Subcutaneous adipose tissue (tissue), 4 donors: ENCODE data around the gene KAZN. TPM values are rescaled to one million over a fixed set of nuclear protein-coding genes. Genes with fewer than 3 reads are reported as not detected.

ENCODE experiments used
- total RNA-seq, 4 donors: library from RNA; depleted of rRNA; stranded (reverse); fragments of >200 nt; gene quantifications; one replicate each; pipeline ENCODE4 v1.1.0, GENCODE V29; 2016
- TF ChIP-seq, protein P1 (sequence below): fragments of 450-650 bp; IDR thresholded peaks from one replicate; pipeline ENCODE4 v1.5.1; 2016; ENCODE audit warnings: low read depth, mild to moderate bottlenecking, control low read depth, antibody characterized with exemption, moderate library complexity

The KAZN gene
- total RNA-seq, 4 donors from 2014 or later = 7.5 to 22.2 (median 10.4) TPM

DNA sequence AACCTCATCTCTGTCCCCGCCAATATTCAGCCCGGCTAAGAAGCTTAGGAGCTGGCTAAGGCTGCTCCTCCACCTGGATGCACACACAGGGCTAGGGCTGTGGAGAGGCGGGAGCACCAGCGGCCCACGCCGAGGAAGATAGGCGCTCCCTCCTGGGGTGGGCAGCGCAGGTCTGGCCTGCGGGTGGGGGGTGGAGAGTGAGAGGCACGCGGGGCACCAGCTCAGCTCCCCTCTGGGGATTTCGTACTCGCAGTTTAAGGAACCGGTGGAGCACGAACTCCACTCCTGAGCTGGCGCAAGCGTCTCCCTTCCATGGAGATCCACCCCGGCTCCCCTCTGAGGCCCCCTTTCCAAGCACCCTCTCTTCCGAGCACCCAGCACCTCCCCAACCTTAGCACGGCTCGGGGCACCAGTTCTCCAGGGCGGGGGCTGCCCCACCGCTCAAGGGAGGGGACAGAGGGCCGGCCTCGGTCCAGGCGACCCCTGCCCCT lies 433 bp upstream of the KAZN start:
- TF ChIP-seq, protein P1, sequence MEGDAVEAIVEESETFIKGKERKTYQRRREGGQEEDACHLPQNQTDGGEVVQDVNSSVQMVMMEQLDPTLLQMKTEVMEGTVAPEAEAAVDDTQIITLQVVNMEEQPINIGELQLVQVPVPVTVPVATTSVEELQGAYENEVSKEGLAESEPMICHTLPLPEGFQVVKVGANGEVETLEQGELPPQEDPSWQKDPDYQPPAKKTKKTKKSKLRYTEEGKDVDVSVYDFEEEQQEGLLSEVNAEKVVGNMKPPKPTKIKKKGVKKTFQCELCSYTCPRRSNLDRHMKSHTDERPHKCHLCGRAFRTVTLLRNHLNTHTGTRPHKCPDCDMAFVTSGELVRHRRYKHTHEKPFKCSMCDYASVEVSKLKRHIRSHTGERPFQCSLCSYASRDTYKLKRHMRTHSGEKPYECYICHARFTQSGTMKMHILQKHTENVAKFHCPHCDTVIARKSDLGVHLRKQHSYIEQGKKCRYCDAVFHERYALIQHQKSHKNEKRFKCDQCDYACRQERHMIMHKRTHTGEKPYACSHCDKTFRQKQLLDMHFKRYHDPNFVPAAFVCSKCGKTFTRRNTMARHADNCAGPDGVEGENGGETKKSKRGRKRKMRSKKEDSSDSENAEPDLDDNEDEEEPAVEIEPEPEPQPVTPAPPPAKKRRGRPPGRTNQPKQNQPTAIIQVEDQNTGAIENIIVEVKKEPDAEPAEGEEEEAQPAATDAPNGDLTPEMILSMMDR = no peak

DNA sequence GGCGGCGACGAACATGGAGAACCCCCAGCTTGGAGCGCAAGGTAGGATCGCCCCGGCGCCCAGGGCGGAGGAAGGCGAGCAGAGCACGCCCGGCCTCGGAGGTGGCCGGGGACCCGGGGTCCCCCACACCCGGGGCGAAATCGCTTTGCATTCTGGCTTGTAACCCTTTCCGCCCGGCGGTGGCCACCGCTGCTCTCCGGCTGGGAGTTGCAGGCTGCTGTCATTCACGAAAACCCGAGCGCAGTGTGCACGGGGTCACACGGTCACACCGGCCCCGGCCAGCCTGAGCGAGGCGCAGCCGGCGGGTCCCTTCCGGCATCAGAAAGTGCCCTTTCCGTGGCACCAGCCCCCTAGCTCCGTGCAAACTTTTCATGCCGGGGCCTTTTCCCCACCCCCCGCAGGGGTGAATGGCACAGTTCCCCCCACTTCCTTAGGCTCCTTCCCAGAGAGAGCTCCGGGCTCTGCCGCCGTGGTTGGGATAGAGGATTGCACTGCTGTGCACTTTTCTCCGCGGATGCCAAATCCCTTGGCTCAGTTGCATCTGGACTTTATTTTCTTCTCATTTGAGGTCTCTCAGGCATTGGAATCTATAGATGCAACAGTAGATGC lies 802 bp downstream of the KAZN start:
- TF ChIP-seq, protein P1 = no peak

DNA sequence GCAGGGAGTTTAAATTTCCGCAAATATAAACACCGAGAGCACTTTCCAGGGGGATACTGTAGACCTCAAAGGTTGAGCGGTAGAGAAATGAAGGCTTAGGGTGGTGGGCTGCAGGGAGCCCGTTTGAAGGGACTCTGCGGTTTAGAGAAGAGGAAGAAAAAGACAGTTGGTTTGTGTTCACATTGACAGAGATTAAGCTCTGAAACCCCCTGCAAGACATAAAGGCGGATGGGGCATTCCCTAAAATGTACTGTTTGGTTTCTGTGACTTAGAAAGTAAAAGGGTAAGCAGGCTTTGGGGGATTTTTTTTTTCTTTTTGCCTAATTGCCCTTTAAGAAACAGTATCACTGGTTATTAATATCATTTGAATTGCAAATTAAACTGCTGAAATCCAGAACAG lies 1.3 kb downstream of the KAZN start:
- TF ChIP-seq, protein P1 = no peak

DNA sequence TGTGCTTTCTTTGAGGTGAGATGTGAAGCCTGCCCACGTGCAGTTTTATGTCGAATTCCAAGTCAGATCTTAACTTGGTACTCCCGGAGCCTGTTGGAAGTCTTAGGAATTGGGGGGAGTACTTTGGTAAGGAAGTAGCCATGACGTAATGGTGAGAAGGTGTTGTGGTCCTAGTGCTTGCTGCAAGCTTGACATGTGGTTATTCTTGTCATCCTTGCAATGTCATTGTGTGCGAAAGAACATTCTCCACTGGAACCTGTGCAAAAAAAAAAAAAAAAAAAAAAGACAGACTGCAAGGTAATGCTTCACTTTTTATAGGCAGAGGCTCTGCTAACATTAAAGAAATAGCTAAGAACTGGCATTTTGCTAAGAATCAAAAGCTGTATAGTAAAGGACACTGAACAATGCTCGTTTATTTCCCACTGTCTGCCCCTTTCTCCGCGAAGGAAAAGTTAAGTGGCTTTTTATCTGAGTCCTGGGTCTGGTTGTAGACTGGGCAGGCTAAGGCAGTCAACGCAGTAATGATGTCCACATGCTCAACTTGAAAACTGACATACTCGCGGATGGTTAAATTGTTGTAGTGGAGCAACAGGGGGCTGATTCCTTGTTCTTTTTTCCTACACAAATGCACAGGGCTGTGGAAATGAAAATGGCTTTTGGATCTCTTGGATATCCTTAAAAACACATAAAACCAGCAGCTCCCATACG lies 2.1 kb downstream of the KAZN start:
- TF ChIP-seq, protein P1 = no peak

DNA sequence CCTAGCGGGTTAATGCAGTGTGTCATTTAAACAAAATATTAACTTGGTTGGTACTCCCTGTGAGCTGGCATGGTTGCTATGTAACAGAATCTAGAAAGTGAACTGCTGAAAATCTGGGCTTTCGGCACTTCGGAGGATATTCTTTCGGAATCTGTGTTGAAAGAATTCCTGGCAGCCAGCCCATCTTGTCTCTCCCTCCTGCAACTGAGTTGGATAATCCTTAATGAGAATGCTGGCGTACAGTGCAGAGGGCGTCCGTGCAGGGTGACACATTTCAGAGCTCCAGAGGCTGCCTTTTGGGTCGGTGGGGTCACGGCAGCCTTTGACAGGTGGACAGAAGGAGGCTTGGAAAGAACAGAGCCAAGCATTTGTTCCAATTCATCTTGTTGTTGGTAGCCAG lies 3.7 kb downstream of the KAZN start:
- TF ChIP-seq, protein P1 = no peak

DNA sequence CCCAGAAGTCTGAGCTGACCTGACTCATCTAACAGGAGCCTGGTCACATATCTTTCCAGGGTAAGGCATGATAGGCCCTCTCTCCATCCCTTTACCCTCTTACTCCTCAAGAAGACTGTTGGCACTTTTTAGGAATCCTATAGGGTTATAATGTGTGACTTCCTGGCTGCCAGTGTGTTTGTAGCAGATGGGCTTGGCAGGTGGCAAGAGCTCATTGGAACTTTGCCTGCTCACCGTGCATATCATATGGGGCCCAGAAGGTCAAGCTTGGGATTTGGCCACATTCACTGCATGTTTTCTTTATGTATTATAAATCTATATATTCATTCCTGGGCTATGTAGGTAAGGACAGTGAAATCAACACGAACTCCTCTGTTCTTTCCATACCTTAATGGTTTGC lies 5.2 kb downstream of the KAZN start:
- TF ChIP-seq, protein P1 = no peak

DNA sequence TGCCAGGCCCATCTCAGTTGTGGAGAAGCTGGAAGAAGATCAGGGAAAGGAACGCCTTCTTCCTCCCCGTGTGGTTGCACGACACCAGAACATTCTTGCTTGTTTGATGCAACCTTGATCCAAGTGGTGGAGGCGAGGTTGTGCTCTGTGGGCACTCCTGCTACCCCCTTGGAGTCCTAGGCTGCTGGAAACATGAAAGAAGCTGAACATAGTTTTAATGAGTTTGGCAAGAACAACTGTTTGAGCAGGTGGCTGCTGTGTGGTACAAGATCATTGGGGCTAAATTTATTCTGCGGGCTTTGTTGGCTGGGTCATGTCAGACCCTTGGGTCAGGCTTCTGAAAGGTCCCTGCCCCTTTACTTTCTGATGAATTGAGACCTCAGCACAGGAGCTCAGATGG lies 5.9 kb downstream of the KAZN start:
- TF ChIP-seq, protein P1 = no peak
